Measurements from ENCODE around the gene MYZAP.

- no peak for TF ChIP-seq CTCF (conservative IDR thresholded peaks at IDR 0.05; ENCODE audit: low read depth in 2 of 2)
- no peak for TF ChIP-seq REST (IDR thresholded peaks at IDR 0.05; ENCODE audit: unreplicated experiment)
These were observed 4.9 kb upstream of the MYZAP start for GRCh38 chr15:57586661-57587424.
